H1 (cell line): ENCODE results near the gene NPHP3. TPM values are rescaled to one million over a fixed set of nuclear protein-coding genes. Genes with fewer than 3 reads are reported as not detected.
A peak's percentile ranks its signal among the peaks of the same experiment; 100 is the strongest.

Experiments used
- CTCF ChIA-PET: fragments of 300-600 bp; sonication (Branson Sonifier 250); formaldehyde crosslinking; loops from one replicate; lab custom pipeline; 2021; ENCODE audit not compliant: partially characterized antibody; lab: Charles Lee
- POLR2A ChIA-PET: fragments of 300-600 bp; sonication (Branson Sonifier 250); formaldehyde crosslinking; loops from one replicate; lab custom pipeline; 2021; ENCODE audit warnings: inconsistent platforms; ENCODE audit not compliant: partially characterized antibody; lab: Charles Lee
- DNase-seq, 2 experiments: peaks; one replicate each; pipeline versions ENCODE4 v3.0.0 to v3.0.0-alpha.2; 2010 to 2022; ENCODE audit warnings: low spot score in 2 of 2, low read depth in 1 of 2, mixed read lengths in 1 of 2
- FAIRE-seq: peaks from 2 replicates; lab custom pipeline; 2011; peaks lifted over from hg19 to GRCh38; lab: Jason Lieb, UNC
- H2AFZ ChIP-seq: 2 replicates; pipeline ENCODE4 v1.8.1; 2012; ENCODE audit warnings: low read length, inconsistent platforms
- H2AK5ac ChIP-seq: 2 replicates; pipeline ENCODE4 v1.6.1; 2013; ENCODE audit warnings: low read depth, low read length
- H2BK120ac ChIP-seq: replicated peaks from 2 replicates; pipeline ENCODE3; 2013; ENCODE audit warnings: low read depth, low read length, inconsistent platforms
- H2BK12ac ChIP-seq: 2 replicates; pipeline ENCODE4 v1.6.1; 2013; ENCODE audit warnings: low read depth, low read length
- H2BK15ac ChIP-seq: 2 replicates; pipeline ENCODE4 v1.6.1; 2013; ENCODE audit warnings: low read length
- H2BK20ac ChIP-seq: 2 replicates; pipeline ENCODE4 v1.6.1; 2013; ENCODE audit warnings: low read length
- H2BK5ac ChIP-seq: 2 replicates; pipeline ENCODE4 v1.6.1; 2013; ENCODE audit warnings: low read depth, low read length
- H3K14ac ChIP-seq: 2 replicates; pipeline ENCODE4 v1.6.1; 2013; ENCODE audit warnings: inconsistent platforms; ENCODE audit not compliant: insufficient read length
- H3K18ac ChIP-seq: 2 replicates; pipeline ENCODE4 v1.6.1; 2013; ENCODE audit warnings: low read length; ENCODE audit errors: extremely low read depth
- H3K23ac ChIP-seq: 2 replicates; pipeline ENCODE4 v1.6.1; 2013; ENCODE audit warnings: inconsistent platforms; ENCODE audit not compliant: insufficient read length
- H3K23me2 ChIP-seq: 2 replicates; pipeline ENCODE4 v1.6.1; 2013; ENCODE audit warnings: low read depth, low read length
- H3K27ac ChIP-seq: 2 replicates; pipeline ENCODE4 v1.6.1; 2011; ENCODE audit warnings: low read depth, low read length, inconsistent platforms
- H3K27me3 ChIP-seq, 4 experiments: replicated peaks in 1 of 4; 1 replicate in 1 of 4; 2 replicates in 3 of 4; pipeline versions ENCODE4 v1.6.1 to v1.8.1; 2011 to 2013; ENCODE audit warnings: low read length in 3 of 4, mild to moderate bottlenecking in 3 of 4, inconsistent platforms in 2 of 4, mixed read lengths in 2 of 4, moderate library complexity in 1 of 4; ENCODE audit not compliant: control insufficient read depth in 3 of 4, insufficient read depth in 3 of 4; ENCODE audit errors: extremely low read depth in 1 of 4
- H3K36me3 ChIP-seq, 4 experiments: 2 replicates each; pipeline versions ENCODE4 v1.6.1 to v1.8.1; 2011 to 2013; ENCODE audit warnings: mild to moderate bottlenecking in 4 of 4, low read length in 3 of 4, moderate library complexity in 2 of 4, control low read depth in 1 of 4, inconsistent platforms in 1 of 4; ENCODE audit not compliant: insufficient read depth in 4 of 4, control insufficient read depth in 2 of 4
- H3K4ac ChIP-seq: replicated peaks from 2 replicates; pipeline ENCODE3; 2013; ENCODE audit warnings: low read length, low read depth, mixed read lengths, inconsistent platforms; ENCODE audit not compliant: insufficient read length
- H3K4me1 ChIP-seq, 4 experiments: replicated peaks in 1 of 4; 1 replicate in 1 of 4; 2 replicates in 3 of 4; pipeline versions ENCODE4 v1.6.1 to v1.8.1; 2011 to 2013; ENCODE audit warnings: low read length in 3 of 4, inconsistent platforms in 2 of 4, mixed read lengths in 1 of 4; ENCODE audit not compliant: insufficient read depth in 4 of 4, control insufficient read depth in 3 of 4
- H3K4me2 ChIP-seq, 2 experiments: 2 replicates each; pipeline versions ENCODE4 v1.6.1 to v1.8.1; 2011 to 2013; ENCODE audit warnings: low read depth in 2 of 2, low read length in 2 of 2, control low read depth in 1 of 2, inconsistent platforms in 1 of 2, mild to moderate bottlenecking in 1 of 2; ENCODE audit not compliant: insufficient read depth in 1 of 2
- H3K4me3 ChIP-seq, 4 experiments: fragments of 200-600, 300-600 bp in 1 of 4; sonication (generic), shearing (Covaris generic), sonication (Bioruptor Twin) in 1 of 4; 2 replicates each; pipeline versions ENCODE4 v1.5.1 to v1.8.1; 2011 to 2016; ENCODE audit warnings: low read length in 4 of 4, low read depth in 3 of 4, control low read depth in 2 of 4, inconsistent platforms in 2 of 4, mild to moderate bottlenecking in 2 of 4, mixed read lengths in 1 of 4, moderate library complexity in 1 of 4; ENCODE audit not compliant: insufficient read depth in 2 of 4; ENCODE audit errors: extremely low read depth in 1 of 4
- H3K56ac ChIP-seq: replicated peaks from 2 replicates; pipeline ENCODE3; 2013; ENCODE audit warnings: low read depth, mild to moderate bottlenecking, mixed read lengths, low read length, inconsistent platforms; ENCODE audit not compliant: insufficient read length
- H3K79me1 ChIP-seq: 2 replicates; pipeline ENCODE4 v1.6.1; 2013; ENCODE audit warnings: low read depth, low read length, control low read depth
- H3K79me2 ChIP-seq, 2 experiments: 2 replicates each; pipeline versions ENCODE4 v1.6.1 to v1.8.1; 2012 to 2013; ENCODE audit warnings: low read length in 2 of 2, mild to moderate bottlenecking in 2 of 2, inconsistent platforms in 1 of 2; ENCODE audit not compliant: insufficient read depth in 2 of 2, control insufficient read depth in 1 of 2
- H3K9ac ChIP-seq, 4 experiments: replicated peaks in 1 of 4; 1 replicate in 1 of 4; 2 replicates in 3 of 4; pipeline versions ENCODE4 v1.6.1 to v1.8.1; 2011 to 2013; ENCODE audit warnings: low read depth in 3 of 4, low read length in 3 of 4, control low read depth in 2 of 4, mild to moderate bottlenecking in 2 of 4, moderate library complexity in 2 of 4, inconsistent platforms in 1 of 4; ENCODE audit errors: extremely low read depth in 1 of 4
- H3K9me3 ChIP-seq, 2 experiments: 2 replicates each; pipeline versions ENCODE4 v1.6.1 to v1.8.1; 2012 to 2013; ENCODE audit warnings: mild to moderate bottlenecking in 2 of 2, moderate library complexity in 2 of 2, control low read depth in 1 of 2, inconsistent platforms in 1 of 2, low read depth in 1 of 2, low read length in 1 of 2, mixed read lengths in 1 of 2; ENCODE audit not compliant: insufficient read depth in 2 of 2
- H4K20me1 ChIP-seq, 2 experiments: replicated peaks in 1 of 2; 2 replicates each; pipeline versions ENCODE3 to v1.8.1; 2011 to 2013; ENCODE audit warnings: inconsistent platforms in 2 of 2, low read length in 2 of 2, mild to moderate bottlenecking in 1 of 2; ENCODE audit not compliant: insufficient read depth in 2 of 2, control insufficient read depth in 1 of 2
- H4K5ac ChIP-seq: 2 replicates; pipeline ENCODE4 v1.6.1; 2013; ENCODE audit warnings: low read length, low read depth, mixed read lengths, inconsistent platforms; ENCODE audit not compliant: insufficient read length
- H4K8ac ChIP-seq: 2 replicates; pipeline ENCODE4 v1.8.0; 2013; ENCODE audit warnings: mild to moderate bottlenecking, moderate library complexity, low read length, inconsistent platforms; ENCODE audit not compliant: insufficient read depth; ENCODE audit errors: extremely low read depth
- H4K91ac ChIP-seq: replicated peaks from 2 replicates; pipeline ENCODE3; 2013; ENCODE audit warnings: low read length, mixed read lengths, inconsistent platforms; ENCODE audit not compliant: insufficient read length
- ASH2L ChIP-seq: fragments of 200-600, 300-600 bp; sonication (generic); IDR thresholded peaks from one replicate; pipeline ENCODE4 v1.7.1; 2017; ENCODE audit warnings: low read length
- CREB1 ChIP-seq: IDR thresholded peaks from 2 replicates; pipeline ENCODE4 v1.6.1; 2012; ENCODE audit warnings: inconsistent platforms
- EGR1 ChIP-seq: IDR thresholded peaks from 2 replicates; pipeline ENCODE4 v1.6.1; 2011; ENCODE audit warnings: low read depth, low read length, borderline replicate concordance
- HDAC6 ChIP-seq: IDR thresholded peaks from one replicate; pipeline ENCODE4 v1.7.1; 2012; ENCODE audit warnings: low read depth, mild to moderate bottlenecking, inconsistent platforms, low read length, moderate library complexity
- KDM4A ChIP-seq: IDR thresholded peaks from one replicate; pipeline ENCODE4 v1.7.1; 2012; ENCODE audit warnings: low read depth, mild to moderate bottlenecking, moderate library complexity, low read length, inconsistent platforms; ENCODE audit not compliant: severe bottlenecking
- NANOG ChIP-seq: IDR thresholded peaks from 2 replicates; pipeline ENCODE4 v1.6.1; 2011; ENCODE audit warnings: low read length, low read depth, mild to moderate bottlenecking, inconsistent platforms; ENCODE audit not compliant: insufficient read depth, poor library complexity, severe bottlenecking
- RXRA ChIP-seq: IDR thresholded peaks from 2 replicates; pipeline ENCODE4 v1.6.1; 2011; ENCODE audit warnings: low read depth, mild to moderate bottlenecking, low read length, moderate library complexity; ENCODE audit not compliant: insufficient read depth
- SIN3A ChIP-seq, 2 experiments: IDR thresholded peaks in 1 of 2; conservative IDR thresholded peaks in 1 of 2; 2 replicates each; pipeline ENCODE4 v1.6.1; 2011 to 2012; ENCODE audit warnings: low read length in 2 of 2, improper control_type of control experiment in 1 of 2, low read depth in 1 of 2, mild to moderate bottlenecking in 1 of 2
- SP2 ChIP-seq: IDR thresholded peaks from 2 replicates; pipeline ENCODE4 v1.6.1; 2012; ENCODE audit warnings: mild to moderate bottlenecking, low read length, inconsistent platforms
- SUZ12 ChIP-seq: fragments of 200-600 bp; sonication (generic); IDR thresholded peaks from 2 replicates; pipeline ENCODE4 v1.6.1; 2012; ENCODE audit warnings: mild to moderate bottlenecking, inconsistent platforms, low read length, moderate library complexity, mixed read lengths
- TBP ChIP-seq: IDR thresholded peaks from 2 replicates; pipeline ENCODE4 v1.6.1; 2011; ENCODE audit warnings: low read depth, low read length, improper control_type of control experiment
- TCF12 ChIP-seq: IDR thresholded peaks from 2 replicates; pipeline ENCODE4 v1.6.1; 2011; ENCODE audit warnings: low read depth, mild to moderate bottlenecking, low read length
- WGBS, 2 experiments: shearing (Covaris generic) in 1 of 2; methylation state at CpG; one replicate each; pipeline versions ENCODE4 v1.1.6 to v1.1.7; 2013 to 2015; ENCODE audit warnings: low lambda C conversion rate in 2 of 2, mixed read lengths in 2 of 2, inconsistent platforms in 1 of 2, low coverage in 1 of 2, missing lambda C conversion rate in 1 of 2; ENCODE audit not compliant: insufficient replicate concordance in 2 of 2, insufficient coverage in 1 of 2, insufficient read length in 1 of 2; ENCODE audit errors: extremely low coverage in 1 of 2, missing lambda C conversion rate in 1 of 2; 5-methylcytosine and 5-hydroxymethylcytosine counted together
- polyA plus RNA-seq, 7 experiments: library from polyadenylated mRNA; depleted of rRNA in 3 of 7; stranded (reverse) in 5 of 7; unstranded in 2 of 7; fragments of >200 nt in 5 of 7; fragments of 200-250 nt in 2 of 7; gene quantifications; 1 replicate in 5 of 7; 2 replicates in 1 of 7; 4 replicates in 1 of 7; pipeline versions ENCODE4 v1.2.1 to v1.2.3, GENCODE V29; 2011 to 2013; ENCODE audit warnings: missing spikeins in 2 of 7, mixed read lengths in 2 of 7
- total RNA-seq: library from RNA; stranded (reverse); fragmentation: NEBNext Ultra II Directional; extraction: Animal tissue kit (Norgen Biotek cat#: 25700); gene quantifications from 2 replicates; pipeline ENCODE4 v1.2.1, GENCODE V29; 2021

NPHP3 gene
- total and polyA plus RNA-seq, 2 of the 8 experiments (the other 6 are each of a cell fraction or from before 2014, with no cell fraction given), result 6.8 to 14.8 TPM

DNA sequence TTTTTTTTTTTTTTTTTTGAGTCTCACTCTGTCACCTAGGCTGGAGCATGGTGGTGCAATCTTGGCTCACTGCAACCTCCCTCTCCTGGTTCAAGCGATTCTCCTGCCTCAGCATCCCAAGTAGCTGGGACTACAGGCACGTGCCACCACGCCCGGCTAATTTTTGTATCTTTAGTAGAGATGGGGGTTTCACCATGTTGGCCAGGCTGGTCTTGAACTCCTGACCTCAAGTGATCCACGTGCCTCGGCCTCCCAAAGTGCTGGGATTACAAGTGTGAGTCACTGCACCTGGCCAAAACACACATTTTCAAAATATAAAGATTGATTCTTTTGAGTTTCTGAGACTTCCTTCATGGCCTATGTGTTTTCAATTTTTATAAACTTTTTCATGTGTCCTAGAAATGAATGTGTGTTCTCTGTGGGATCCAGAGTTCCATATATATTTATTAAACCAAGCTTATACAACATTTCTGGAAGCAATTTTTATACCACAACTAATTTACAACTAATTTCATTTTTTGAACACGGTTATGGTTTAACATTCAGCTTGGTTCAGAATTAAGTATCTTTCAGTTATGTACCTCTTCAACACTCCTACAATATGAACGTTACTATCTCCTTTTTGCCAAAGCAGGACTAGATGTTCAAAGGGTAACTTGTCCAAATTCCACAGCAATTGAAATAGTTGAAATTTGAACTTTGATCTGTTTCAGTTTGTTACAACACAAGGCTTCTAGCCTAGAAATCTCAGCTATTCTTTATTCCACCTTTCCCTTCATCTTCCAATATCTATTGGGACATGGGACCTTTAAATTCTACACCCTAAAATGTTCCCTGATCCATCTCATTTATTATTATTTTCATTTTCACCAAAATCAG lies 64.1 kb downstream of the NPHP3 start:
- H4K20me1 ChIP-seq, result no peaks in the 10 kb centered on the region
- H3K18ac ChIP-seq, result no peak overlapping the region
- H3K9ac ChIP-seq, result no peak overlapping the region
- no peak overlapping the region for H3K56ac ChIP-seq
- H3K4me1 ChIP-seq, result no peaks in the 10 kb centered on the region; a peak in 1 of 7 replicates
- no peak overlapping the region for H2BK12ac ChIP-seq
- no peak overlapping the region for H2AK5ac ChIP-seq
- no peak overlapping the region for H3K14ac ChIP-seq
- no peak overlapping the region for H4K8ac ChIP-seq
- no peaks in the 10 kb centered on the region for H3K27me3 ChIP-seq
- peaks cover 11% of the 10 kb centered on the region for H3K23me2 ChIP-seq
- WGBS, 2 experiments, result 89% methylated on average over 8 of the region's 8 CpGs; no CpG with 5 or more reads in 1 of the 2 experiments
- no peaks in the 10 kb centered on the region for H3K79me1 ChIP-seq
- no peak overlapping the region for H3K4ac ChIP-seq
- H2BK5ac ChIP-seq, result no peak overlapping the region
- DNase-seq (no peak), FAIRE-seq (no peak)
- no peak overlapping the region for H2BK120ac ChIP-seq
- peak overlapping the region in 1 of 2 experiments; percentile 73; a peak in 2 of 4 replicates for H3K4me2 ChIP-seq
- no peak overlapping the region for H2BK15ac ChIP-seq
- H3K23ac ChIP-seq, result no peak overlapping the region
- ChIA-PET POLR2A (no interaction called here), CTCF (interaction anchor here (0.6 to 1.7 kb wide), 8 partner anchors 14 to 1625 kb away, joined by 3 to 12 read pairs (median 3); no protein-coding TSS in a partner anchor)
- peaks cover 4 to 26% of the 10 kb centered on the region in 2 experiments; a peak in 3 of 4 replicates for H3K79me2 ChIP-seq
- H4K91ac ChIP-seq, result no peak overlapping the region
- H4K5ac ChIP-seq, result no peak overlapping the region
- H3K4me3 ChIP-seq, result peak overlapping the region in 1 of 4 experiments; percentile 90; a peak in 2 of 8 replicates
- H3K27ac ChIP-seq, result no peak overlapping the region
- no peak overlapping the region for H2AFZ ChIP-seq
- no peaks in the 10 kb centered on the region for H3K36me3 ChIP-seq
- no peak overlapping the region for H2BK20ac ChIP-seq
- no peaks in the 10 kb centered on the region for H3K9me3 ChIP-seq
- no peak for TF ChIP-seq SUZ12
- TF ChIP-seq HDAC6, result no peak
- no peak for TF ChIP-seq CREB1
- no peak for TF ChIP-seq SP2
- TF ChIP-seq KDM4A, result no peak
- no peak for TF ChIP-seq NANOG
- no peak for TF ChIP-seq EGR1
- TF ChIP-seq TBP, result no peak
- TF ChIP-seq RXRA, result no peak
- no peak for TF ChIP-seq TCF12
- no peak for TF ChIP-seq ASH2L
- TF ChIP-seq SIN3A (conservative IDR thresholded peaks at IDR 0.05 in 1 of 2, IDR thresholded peaks at IDR 0.05 in 1 of 2; ENCODE audit: low read depth in 1 of 2, low read length in 2 of 2), result no peak
